ENCODE data around the gene RFC2. TPM values are rescaled to one million over a fixed set of nuclear protein-coding genes. Genes with fewer than 3 reads are reported as not detected.
A peak's percentile ranks its signal among the peaks of the same experiment; 100 is the strongest.

Gene RFC2
- total RNA-seq, 1 donor = 22.0 TPM

DNA sequence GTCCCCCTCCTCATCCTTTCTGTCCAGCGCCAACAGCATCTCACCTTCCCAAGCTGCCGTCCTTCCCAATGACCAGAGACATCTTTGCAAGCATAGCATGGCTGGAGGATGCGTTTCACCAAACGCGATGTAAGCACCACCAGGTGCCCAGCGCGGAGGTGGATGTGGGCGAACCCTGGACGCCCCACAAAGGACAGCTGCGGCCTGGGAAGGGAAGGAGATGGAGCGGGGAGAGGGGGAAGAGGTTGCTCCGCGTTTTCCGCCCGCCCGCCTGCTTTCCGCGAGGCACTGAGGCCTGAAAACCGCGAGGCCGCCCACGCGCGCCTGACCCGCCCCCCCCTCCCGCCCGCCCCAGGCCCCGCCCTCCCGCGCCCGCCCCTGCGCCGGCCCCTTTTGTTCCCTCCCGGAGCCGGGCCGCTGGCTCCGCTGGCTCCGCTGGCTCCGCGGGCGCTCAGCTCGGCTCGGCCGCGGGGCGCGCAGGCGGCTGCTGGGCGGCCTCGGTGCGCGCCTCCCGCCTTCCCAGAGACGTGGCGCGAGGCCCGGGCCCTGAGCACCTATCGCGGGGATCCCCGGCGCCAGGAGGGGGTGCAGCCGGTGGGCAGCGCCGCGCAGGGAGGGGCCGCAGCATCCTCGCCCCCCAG lies 34.9 kb upstream of the RFC2 start, which contains the start of gene CLIP2:
Gene CLIP2, plus strand, starts transcription at position 390 of the 641 bp plus-strand sequence. CDS start 28,140 bp downstream, outside the sequence.
- DNase-seq (ENCODE audit: low read depth) = peak; percentile 82
- peak within 1 kb of the TSS; percentile 82 for H3K4me3 ChIP-seq (ENCODE audit: low read depth, low read length)
- TF ChIP-seq, protein P1, sequence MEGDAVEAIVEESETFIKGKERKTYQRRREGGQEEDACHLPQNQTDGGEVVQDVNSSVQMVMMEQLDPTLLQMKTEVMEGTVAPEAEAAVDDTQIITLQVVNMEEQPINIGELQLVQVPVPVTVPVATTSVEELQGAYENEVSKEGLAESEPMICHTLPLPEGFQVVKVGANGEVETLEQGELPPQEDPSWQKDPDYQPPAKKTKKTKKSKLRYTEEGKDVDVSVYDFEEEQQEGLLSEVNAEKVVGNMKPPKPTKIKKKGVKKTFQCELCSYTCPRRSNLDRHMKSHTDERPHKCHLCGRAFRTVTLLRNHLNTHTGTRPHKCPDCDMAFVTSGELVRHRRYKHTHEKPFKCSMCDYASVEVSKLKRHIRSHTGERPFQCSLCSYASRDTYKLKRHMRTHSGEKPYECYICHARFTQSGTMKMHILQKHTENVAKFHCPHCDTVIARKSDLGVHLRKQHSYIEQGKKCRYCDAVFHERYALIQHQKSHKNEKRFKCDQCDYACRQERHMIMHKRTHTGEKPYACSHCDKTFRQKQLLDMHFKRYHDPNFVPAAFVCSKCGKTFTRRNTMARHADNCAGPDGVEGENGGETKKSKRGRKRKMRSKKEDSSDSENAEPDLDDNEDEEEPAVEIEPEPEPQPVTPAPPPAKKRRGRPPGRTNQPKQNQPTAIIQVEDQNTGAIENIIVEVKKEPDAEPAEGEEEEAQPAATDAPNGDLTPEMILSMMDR (IDR thresholded peaks at IDR 0.05; ENCODE audit: insufficient read depth, low read depth, low read length) = no peak

DNA sequence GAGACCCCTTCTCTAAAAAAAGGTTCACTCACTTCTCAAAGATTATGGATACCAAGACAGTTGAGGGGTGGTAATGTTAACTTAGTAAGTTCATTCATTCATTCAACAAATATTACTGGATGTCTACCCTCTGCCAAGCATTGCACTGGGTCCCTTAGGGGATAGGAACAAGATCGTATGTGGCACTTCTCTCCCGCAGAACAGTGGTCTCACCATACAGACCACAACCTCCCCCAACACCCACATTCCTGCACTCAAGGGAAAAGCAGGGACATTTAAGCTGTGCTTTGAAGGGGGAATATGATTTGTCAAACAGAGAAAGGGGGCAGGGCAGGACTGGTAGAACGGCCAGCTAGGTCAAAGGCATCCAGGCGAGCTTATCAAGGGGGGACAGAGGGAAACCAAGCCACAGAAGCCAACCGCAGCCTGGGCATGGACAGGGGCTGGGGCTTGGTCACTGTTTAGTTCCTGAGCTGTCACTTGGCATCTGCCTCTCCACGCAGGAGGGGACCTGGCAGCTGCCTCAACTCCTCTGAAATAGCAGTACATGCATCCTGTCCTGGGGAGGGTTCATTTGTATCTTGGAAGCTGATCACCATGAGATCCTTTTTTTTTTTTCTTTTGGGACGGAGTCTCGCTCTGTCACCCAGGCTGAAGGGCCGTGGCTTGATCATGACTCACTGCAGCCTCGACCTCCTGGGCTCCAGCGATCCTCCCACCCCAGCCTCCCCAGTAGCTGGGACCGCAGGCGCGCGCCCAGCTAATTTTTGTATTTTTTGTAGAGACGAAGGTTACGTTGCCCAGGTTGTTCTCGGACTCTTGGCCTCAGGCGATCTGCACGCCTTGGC lies 34.1 kb upstream of the RFC2 start:
- TF ChIP-seq, protein P1 (IDR thresholded peaks at IDR 0.05; ENCODE audit: insufficient read depth, low read depth, low read length) = no peak
- H3K4me3 ChIP-seq (ENCODE audit: low read depth, low read length) = peak overlapping the region; percentile 57
- DNase-seq (ENCODE audit: low read depth) = no peak

DNA sequence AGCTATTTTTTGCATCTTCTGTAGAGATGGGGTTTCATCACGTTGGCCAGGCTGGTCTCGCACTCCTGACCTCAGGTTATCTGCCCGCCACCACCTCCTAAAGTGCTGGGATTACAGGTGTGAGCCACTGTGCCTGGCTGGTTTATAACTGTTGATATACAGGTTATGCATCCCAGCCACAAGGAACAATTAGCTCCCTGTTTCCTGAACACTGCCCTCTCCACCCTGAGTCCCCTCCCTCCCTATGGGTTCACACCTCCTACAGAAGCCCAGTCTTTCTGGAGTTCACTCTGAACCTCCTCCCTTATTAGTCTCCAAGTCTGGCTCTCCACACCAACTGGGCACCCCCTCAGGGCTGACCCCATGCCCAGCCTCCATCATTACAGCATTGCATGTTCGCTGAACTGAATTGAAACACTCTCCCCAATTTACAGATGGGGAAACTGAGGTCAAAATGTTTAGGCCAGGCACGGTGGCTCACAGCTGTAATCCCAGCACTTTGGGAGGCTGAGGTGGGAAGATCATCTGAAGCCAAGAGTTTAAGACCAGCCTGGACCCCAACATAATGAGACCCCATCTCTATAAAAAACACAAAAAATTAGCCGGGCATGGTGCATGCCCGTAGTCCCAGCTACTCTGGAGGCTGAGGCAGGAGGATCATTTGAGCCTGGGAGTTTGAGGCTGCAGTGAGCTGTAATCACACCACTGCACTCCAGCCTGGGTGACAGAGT lies 33.3 kb upstream of the RFC2 start:
- TF ChIP-seq, protein P1 (IDR thresholded peaks at IDR 0.05; ENCODE audit: insufficient read depth, low read depth, low read length) = no peak
- DNase-seq (ENCODE audit: low read depth) = no peak
- H3K4me3 ChIP-seq (ENCODE audit: low read depth, low read length) = no peak overlapping the region

DNA sequence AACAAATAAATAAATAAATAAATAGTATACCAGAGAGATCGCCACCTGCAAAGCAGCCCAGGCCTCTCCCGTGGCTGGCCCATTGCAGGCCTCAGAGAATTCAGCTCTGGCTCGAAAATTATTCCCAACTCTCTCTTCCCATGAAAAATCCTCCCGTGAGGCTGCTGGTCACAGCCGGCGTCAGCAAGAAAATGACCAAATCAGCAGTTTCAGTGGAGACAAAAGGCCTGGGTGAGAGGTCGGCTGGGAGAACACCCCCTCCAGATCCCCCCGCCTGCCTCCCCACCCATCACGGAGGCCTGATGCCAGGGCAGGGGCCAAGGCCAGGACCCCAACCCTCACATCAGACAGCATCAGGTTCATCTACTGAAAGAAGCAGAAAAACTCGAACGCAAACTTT lies 31.9 kb upstream of the RFC2 start:
- no peak overlapping the region for H3K4me3 ChIP-seq (ENCODE audit: low read depth, low read length)
- DNase-seq (ENCODE audit: low read depth) = no peak
- TF ChIP-seq, protein P1 (IDR thresholded peaks at IDR 0.05; ENCODE audit: insufficient read depth, low read depth, low read length) = no peak

DNA sequence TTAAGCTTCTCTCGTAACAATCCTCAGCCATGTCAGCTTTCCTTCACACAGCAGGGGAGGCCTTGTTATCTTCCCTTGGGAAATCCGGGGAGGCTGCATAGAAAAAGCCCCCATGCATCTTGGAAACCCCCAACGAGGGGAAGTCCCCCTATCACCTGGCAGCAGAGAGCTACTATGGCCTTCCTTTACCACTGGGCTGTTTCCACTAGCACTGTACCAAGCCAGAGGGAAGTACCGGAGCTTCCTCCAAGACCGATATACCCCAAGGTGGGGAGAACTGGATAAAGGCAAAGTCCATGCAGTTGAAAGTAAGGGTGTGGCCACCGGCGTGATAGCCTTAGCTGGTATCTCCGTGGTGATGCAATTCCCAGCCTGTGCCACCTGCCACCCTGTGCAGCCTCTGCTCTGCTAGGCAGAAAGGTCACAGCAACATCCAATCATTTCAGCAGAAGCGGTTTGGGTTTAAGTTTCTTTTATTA lies 30.6 kb upstream of the RFC2 start:
- no peak for DNase-seq (ENCODE audit: low read depth)
- TF ChIP-seq, protein P1 (IDR thresholded peaks at IDR 0.05; ENCODE audit: insufficient read depth, low read depth, low read length) = no peak
- no peak overlapping the region for H3K4me3 ChIP-seq (ENCODE audit: low read depth, low read length)

DNA sequence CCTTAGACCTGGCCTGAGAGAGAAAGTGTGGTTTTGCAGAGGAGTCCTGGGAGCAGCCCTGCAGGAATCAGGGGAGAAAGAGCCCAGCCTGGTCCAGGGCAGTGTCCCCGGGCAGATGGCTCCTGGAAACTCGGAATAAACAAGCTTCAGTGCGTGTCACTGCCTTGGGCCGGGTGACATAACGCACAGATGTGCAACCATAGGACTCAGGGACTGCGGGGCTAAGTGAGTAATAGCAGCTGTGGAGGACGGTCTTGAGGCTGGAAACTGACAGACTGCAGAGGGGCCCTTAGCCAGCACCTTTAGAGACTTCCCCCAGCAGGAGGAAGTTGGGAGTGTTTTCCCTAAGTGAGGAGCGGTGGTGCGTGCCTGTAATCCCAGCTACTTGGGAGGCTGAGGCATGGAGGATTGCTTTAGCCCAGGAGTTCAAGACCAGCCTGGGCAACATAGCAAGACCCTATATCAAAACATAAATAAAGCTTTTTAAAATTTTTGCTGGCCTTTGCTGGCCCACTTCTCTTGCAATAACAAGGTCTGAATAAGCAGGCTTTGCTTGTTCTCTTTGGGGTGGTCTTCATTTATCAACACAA lies 29.8 kb upstream of the RFC2 start:
- TF ChIP-seq, protein P1 (IDR thresholded peaks at IDR 0.05; ENCODE audit: insufficient read depth, low read depth, low read length) = no peak

More for the DNA sequence above, 29.8 kb upstream of the RFC2 start:
- no peak for DNase-seq (ENCODE audit: low read depth)
- no peak overlapping the region for H3K4me3 ChIP-seq (ENCODE audit: low read depth, low read length)

Measured in fibroblast of villous mesenchyme (primary cell).